ENCODE results near the gene CDH12. TPM values are rescaled to one million over a fixed set of nuclear protein-coding genes. Genes with fewer than 3 reads are reported as not detected.

Gene CDH12
- total RNA-seq, 1 donor from 2014 or later: 23.5 TPM

GRCh38 chr5:21711866-21712758 is 1141.0 kb downstream of the CDH12 start:
- no peaks in the 10 kb centered on the region for H3K27me3 Mint-ChIP-seq (ENCODE audit: unreplicated experiment)
- H3K9me3 Mint-ChIP-seq (ENCODE audit: unreplicated experiment): no peaks in the 10 kb centered on the region
- no peak for TF ChIP-seq CTCF (IDR thresholded peaks at IDR 0.05; ENCODE audit: partially characterized antibody, unreplicated experiment)
- DNase-seq: no peak
- no peak overlapping the region for H3K27ac Mint-ChIP-seq (ENCODE audit: unreplicated experiment)
- H3K4me3 Mint-ChIP-seq (ENCODE audit: unreplicated experiment): no peak overlapping the region
- peaks cover 1% of the 10 kb centered on the region for H3K36me3 Mint-ChIP-seq (ENCODE audit: unreplicated experiment)
- no peaks in the 10 kb centered on the region for H3K4me1 Mint-ChIP-seq (ENCODE audit: low read depth, unreplicated experiment)

- no peak for TF ChIP-seq CTCF (IDR thresholded peaks at IDR 0.05; ENCODE audit: partially characterized antibody, unreplicated experiment)
- Mint-ChIP-seq H3K9me3 (ENCODE audit: unreplicated experiment) (no peaks in the 10 kb centered on the region), H3K36me3 (ENCODE audit: unreplicated experiment) (no peaks in the 10 kb centered on the region), H3K27ac (ENCODE audit: unreplicated experiment) (no peak overlapping the region), H3K4me1 (ENCODE audit: low read depth, unreplicated experiment) (no peaks in the 10 kb centered on the region), H3K27me3 (ENCODE audit: unreplicated experiment) (no peaks in the 10 kb centered on the region), H3K4me3 (ENCODE audit: unreplicated experiment) (no peak overlapping the region)
- DNase-seq: no peak
Measured at GRCh38 chr5:21709770-21710169, 1143.4 kb downstream of the CDH12 start.

- TF ChIP-seq CTCF (IDR thresholded peaks at IDR 0.05; ENCODE audit: partially characterized antibody, unreplicated experiment): no peak
- Mint-ChIP-seq H3K27me3 (ENCODE audit: unreplicated experiment) (no peaks in the 10 kb centered on the region), H3K9me3 (ENCODE audit: unreplicated experiment) (no peaks in the 10 kb centered on the region), H3K4me3 (ENCODE audit: unreplicated experiment) (no peak overlapping the region), H3K27ac (ENCODE audit: unreplicated experiment) (no peak overlapping the region), H3K36me3 (ENCODE audit: unreplicated experiment) (no peaks in the 10 kb centered on the region), H3K4me1 (ENCODE audit: low read depth, unreplicated experiment) (no peaks in the 10 kb centered on the region)
- DNase-seq: no peak
Measured at GRCh38 chr5:21704974-21705668, 1148.0 kb downstream of the CDH12 start.

- Mint-ChIP-seq H3K27me3 (ENCODE audit: unreplicated experiment) (no peaks in the 10 kb centered on the region), H3K4me1 (ENCODE audit: low read depth, unreplicated experiment) (no peaks in the 10 kb centered on the region), H3K9me3 (ENCODE audit: unreplicated experiment) (peaks cover under 1% of the 10 kb centered on the region), H3K4me3 (ENCODE audit: unreplicated experiment) (no peak overlapping the region), H3K36me3 (ENCODE audit: unreplicated experiment) (no peaks in the 10 kb centered on the region), H3K27ac (ENCODE audit: unreplicated experiment) (no peak overlapping the region)
- TF ChIP-seq CTCF (IDR thresholded peaks at IDR 0.05; ENCODE audit: partially characterized antibody, unreplicated experiment): no peak
- DNase-seq: no peak
Measured at GRCh38 chr5:21701317-21701716, 1151.8 kb downstream of the CDH12 start.
